ENCODE results near the gene C1QTNF7.

Gene C1QTNF7

GRCh38 chr4:15489551-15489950, 61.7 kb downstream of the C1QTNF7 start:
- no peak overlapping the region for H3K27ac ChIP-seq
- H3K4me3 ChIP-seq: no peak overlapping the region

- Histone ChIP-seq H3K4me3 (no peak overlapping the region), H3K27ac (no peak overlapping the region)
Observed at GRCh38 chr4:15493411-15493810, 65.6 kb downstream of the C1QTNF7 start.

GRCh38 chr4:15495621-15496020, 67.8 kb downstream of the C1QTNF7 start:
- H3K27ac ChIP-seq: no peak overlapping the region
- H3K4me3 ChIP-seq: no peak overlapping the region
